Caco-2 (cell line): ENCODE results near the gene SINHCAF. TPM values are rescaled to one million over a fixed set of nuclear protein-coding genes. Genes with fewer than 3 reads are reported as not detected.

ENCODE experiments used
- BruUV-seq: library from RNA; stranded (reverse); fragments of 400-500 nt; replicated peaks from 2 replicates; lab custom pipeline; 2021; lab: Mats Ljungman, UMichigan
- CTCF ChIA-PET: fragments of 300-600 bp; sonication (Branson Sonifier 250); formaldehyde crosslinking; loops from one replicate; lab custom pipeline; 2022; ENCODE audit warnings: antibody characterized with exemption; lab: Charles Lee
- POLR2A ChIA-PET: fragments of 300-600 bp; sonication (Branson Sonifier 250); formaldehyde crosslinking; loops from one replicate; lab custom pipeline; 2022; ENCODE audit warnings: antibody characterized with exemption; lab: Charles Lee
- DNase-seq, 2 experiments: peaks; one replicate each; pipeline versions ENCODE4 v3.0.0 to v3.0.0-alpha.2; 2020 to 2022
- H3K27me3 ChIP-seq: replicated peaks from 2 replicates; pipeline ENCODE4 v1.6.0; 2011; ENCODE audit warnings: low read length; ENCODE audit not compliant: control insufficient read depth, insufficient read depth
- H3K36me3 ChIP-seq: 2 replicates; pipeline ENCODE4 v1.5.1; 2011; ENCODE audit warnings: low read length; ENCODE audit not compliant: control insufficient read depth, insufficient read depth
- H3K4me1 ChIP-seq: fragments of 250-450 bp; sonication (Bioruptor Pico); 2 replicates; pipeline ENCODE4 v1.5.1; 2020; ENCODE audit warnings: mild to moderate bottlenecking
- H3K4me3 ChIP-seq: 2 replicates; pipeline ENCODE4 v1.5.1; 2011; ENCODE audit warnings: low read depth, mild to moderate bottlenecking, control low read depth, low read length
- H3K9me3 ChIP-seq: fragments of 250-450 bp; sonication (Bioruptor Pico); 2 replicates; pipeline ENCODE4 v1.5.1; 2020; ENCODE audit warnings: mild to moderate bottlenecking, moderate library complexity
- H3K27ac Mint-ChIP-seq: one replicate; pipeline ENCODE4 v1.8.0; 2022; ENCODE audit warnings: mixed read lengths; ENCODE audit not compliant: unreplicated experiment
- H3K27me3 Mint-ChIP-seq: one replicate; pipeline ENCODE4 v1.8.0; 2022; ENCODE audit warnings: mixed read lengths; ENCODE audit not compliant: insufficient read depth, unreplicated experiment
- H3K36me3 Mint-ChIP-seq: one replicate; pipeline ENCODE4 v1.8.0; 2022; ENCODE audit warnings: mild to moderate bottlenecking, mixed read lengths; ENCODE audit not compliant: insufficient read depth, unreplicated experiment
- H3K4me1 Mint-ChIP-seq: one replicate; pipeline ENCODE4 v1.8.0; 2022; ENCODE audit warnings: low read depth, mixed read lengths; ENCODE audit not compliant: unreplicated experiment
- H3K4me3 Mint-ChIP-seq: one replicate; pipeline ENCODE4 v1.8.0; 2022; ENCODE audit warnings: mild to moderate bottlenecking, moderate library complexity, mixed read lengths; ENCODE audit not compliant: unreplicated experiment
- H3K9me3 Mint-ChIP-seq: one replicate; pipeline ENCODE4 v1.8.0; 2022; ENCODE audit warnings: mixed read lengths; ENCODE audit not compliant: unreplicated experiment
- CTCF ChIP-seq, 2 experiments: fragments of 200-600 bp in 1 of 2; IDR thresholded peaks; 1 replicate in 1 of 2; 2 replicates in 1 of 2; pipeline versions ENCODE4 v1.5.1 to v1.8.0; 2011 to 2022; ENCODE audit warnings: antibody characterized with exemption in 1 of 2, control low read depth in 1 of 2, inconsistent platforms in 1 of 2, low read depth in 1 of 2, low read length in 1 of 2, mild to moderate bottlenecking in 1 of 2, moderate library complexity in 1 of 2; ENCODE audit not compliant: insufficient read depth in 1 of 2, severe bottlenecking in 1 of 2, unreplicated experiment in 1 of 2
- intact Hi-C: fragments of 100-400 bp; cut with micrococcal nuclease; formaldehyde crosslinking; loops from one replicate; pipeline ENCODE4 v1.10.0; 2022; ENCODE audit not compliant: unreplicated experiment
- total RNA-seq: library from RNA; stranded (reverse); gene quantifications from 2 replicates; pipeline ENCODE4 v1.2.3, GENCODE V29; 2022

The SINHCAF gene
- total RNA-seq, 1 experiment from 2014 or later = 319 TPM

GRCh38 chr12:31300341-31300740 is 25.6 kb downstream of the SINHCAF start:
- no peak overlapping the region for H3K4me3 ChIP-seq
- no peaks in the 10 kb centered on the region for H3K9me3 ChIP-seq
- peaks cover 100% of the 10 kb centered on the region for H3K36me3 Mint-ChIP-seq
- H3K27me3 Mint-ChIP-seq = no peaks in the 10 kb centered on the region
- peaks cover 9% of the 10 kb centered on the region for H3K36me3 ChIP-seq
- no peak for TF ChIP-seq CTCF (IDR thresholded peaks at IDR 0.05; ENCODE audit: insufficient read depth in 1 of 2, low read depth in 1 of 2, low read length in 1 of 2, severe bottlenecking in 1 of 2, unreplicated experiment in 1 of 2)
- intact Hi-C loops = no loop called here
- H3K4me3 Mint-ChIP-seq = no peak overlapping the region
- CTCF ChIA-PET = interaction anchor here (0.6 to 0.9 kb wide), 3 partner anchors 26 to 102 kb away, joined by 3 to 9 read pairs (median 3); partner anchors contain the start of gene SINHCAF
- peak overlapping the region; percentile 22 for H3K27ac Mint-ChIP-seq
- no peak for DNase-seq
- peaks cover 24% of the 10 kb centered on the region for H3K4me1 ChIP-seq
- no TSS peak for BruUV-seq
- H3K4me1 Mint-ChIP-seq = peaks cover 49% of the 10 kb centered on the region
- H3K27me3 ChIP-seq = no peaks in the 10 kb centered on the region
- POLR2A ChIA-PET = interaction anchor here (1.4 kb wide), 1 partner anchor 26 kb away, joined by 3 read pairs; the partner anchor contains the start of gene SINHCAF
- no peaks in the 10 kb centered on the region for H3K9me3 Mint-ChIP-seq

- Histone ChIP-seq H3K4me1 (peaks cover 12% of the 10 kb centered on the region), H3K4me3 (no peak overlapping the region), H3K9me3 (no peaks in the 10 kb centered on the region), H3K27me3 (no peaks in the 10 kb centered on the region), H3K36me3 (peaks cover 9% of the 10 kb centered on the region)
- no TSS peak for BruUV-seq
- Mint-ChIP-seq H3K27me3 (no peaks in the 10 kb centered on the region), H3K4me1 (peaks cover 34% of the 10 kb centered on the region), H3K4me3 (no peak overlapping the region), H3K9me3 (no peaks in the 10 kb centered on the region), H3K36me3 (peaks cover 100% of the 10 kb centered on the region), H3K27ac (no peak overlapping the region)
- intact Hi-C loops = no loop called here
- ChIA-PET CTCF (interaction anchor here (1.0 kb wide), 1 partner anchor 27 kb away, joined by 5 read pairs; no protein-coding TSS in a partner anchor), POLR2A (no interaction called here)
- TF ChIP-seq CTCF (IDR thresholded peaks at IDR 0.05; ENCODE audit: insufficient read depth in 1 of 2, low read depth in 1 of 2, low read length in 1 of 2, severe bottlenecking in 1 of 2, unreplicated experiment in 1 of 2) = no peak
- no peak for DNase-seq
Observed at GRCh38 chr12:31298922-31299321, 27.0 kb downstream of the SINHCAF start.

- no peaks in the 10 kb centered on the region for H3K9me3 ChIP-seq
- no peak for DNase-seq
- peaks cover 30% of the 10 kb centered on the region for H3K4me1 Mint-ChIP-seq
- no peaks in the 10 kb centered on the region for H3K27me3 ChIP-seq
- no peak overlapping the region for H3K4me3 ChIP-seq
- ChIA-PET POLR2A (no interaction called here), CTCF (interaction anchor here (1.0 kb wide), 1 partner anchor 27 kb away, joined by 5 read pairs; no protein-coding TSS in a partner anchor)
- intact Hi-C loops = no loop called here
- H3K36me3 Mint-ChIP-seq = peaks cover 100% of the 10 kb centered on the region
- no peaks in the 10 kb centered on the region for H3K9me3 Mint-ChIP-seq
- no peak for TF ChIP-seq CTCF (IDR thresholded peaks at IDR 0.05; ENCODE audit: insufficient read depth in 1 of 2, low read depth in 1 of 2, low read length in 1 of 2, severe bottlenecking in 1 of 2, unreplicated experiment in 1 of 2)
- no peak overlapping the region for H3K27ac Mint-ChIP-seq
- BruUV-seq = no TSS peak
- H3K27me3 Mint-ChIP-seq = no peaks in the 10 kb centered on the region
- no peak overlapping the region for H3K4me3 Mint-ChIP-seq
- H3K36me3 ChIP-seq = peaks cover 5% of the 10 kb centered on the region
- H3K4me1 ChIP-seq = peaks cover 10% of the 10 kb centered on the region
Observed at GRCh38 chr12:31298515-31298910, 27.4 kb downstream of the SINHCAF start.
